GM12875 (cell line): Measurements from ENCODE around the gene DDI2.
"Not testable (repeated sequence)": the region's sequence is repeated elsewhere in the genome, so short reads cannot be mapped to it uniquely, and the experiment has no call there.

Experiments used
- H3K4me3 ChIP-seq: one replicate; pipeline ENCODE4 v1.5.1; 2011; ENCODE audit warnings: low read depth, low read length, control low read depth
- TF ChIP-seq, protein P1 (sequence below): IDR thresholded peaks from 2 replicates; pipeline ENCODE4 v1.5.1; 2011; ENCODE audit warnings: low read depth, mild to moderate bottlenecking, control low read depth, inconsistent platforms, low read length, moderate library complexity, borderline replicate concordance; ENCODE audit not compliant: insufficient read depth

Gene DDI2

DNA sequence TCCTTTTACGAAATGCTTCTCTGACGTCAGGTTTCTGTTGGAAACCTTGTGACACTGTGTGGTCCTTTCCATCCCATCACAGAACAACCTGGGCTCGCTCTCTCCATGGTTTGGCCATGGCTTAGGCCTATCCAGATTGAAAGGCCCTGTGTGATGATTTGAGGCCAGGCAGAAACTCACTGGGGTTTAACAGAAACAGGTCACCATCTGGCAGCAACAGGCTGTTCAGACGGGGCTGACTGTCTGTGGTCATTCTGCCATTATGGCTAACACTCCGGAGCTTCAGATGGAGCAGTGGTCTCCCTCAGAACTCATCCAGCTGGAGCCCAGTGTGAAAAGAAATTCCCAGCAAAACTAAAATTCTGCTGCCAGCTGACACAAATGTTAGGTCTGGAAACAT is 76.1 kb downstream of the DDI2 start:
- no peak overlapping the region for H3K4me3 ChIP-seq
- TF ChIP-seq, protein P1, sequence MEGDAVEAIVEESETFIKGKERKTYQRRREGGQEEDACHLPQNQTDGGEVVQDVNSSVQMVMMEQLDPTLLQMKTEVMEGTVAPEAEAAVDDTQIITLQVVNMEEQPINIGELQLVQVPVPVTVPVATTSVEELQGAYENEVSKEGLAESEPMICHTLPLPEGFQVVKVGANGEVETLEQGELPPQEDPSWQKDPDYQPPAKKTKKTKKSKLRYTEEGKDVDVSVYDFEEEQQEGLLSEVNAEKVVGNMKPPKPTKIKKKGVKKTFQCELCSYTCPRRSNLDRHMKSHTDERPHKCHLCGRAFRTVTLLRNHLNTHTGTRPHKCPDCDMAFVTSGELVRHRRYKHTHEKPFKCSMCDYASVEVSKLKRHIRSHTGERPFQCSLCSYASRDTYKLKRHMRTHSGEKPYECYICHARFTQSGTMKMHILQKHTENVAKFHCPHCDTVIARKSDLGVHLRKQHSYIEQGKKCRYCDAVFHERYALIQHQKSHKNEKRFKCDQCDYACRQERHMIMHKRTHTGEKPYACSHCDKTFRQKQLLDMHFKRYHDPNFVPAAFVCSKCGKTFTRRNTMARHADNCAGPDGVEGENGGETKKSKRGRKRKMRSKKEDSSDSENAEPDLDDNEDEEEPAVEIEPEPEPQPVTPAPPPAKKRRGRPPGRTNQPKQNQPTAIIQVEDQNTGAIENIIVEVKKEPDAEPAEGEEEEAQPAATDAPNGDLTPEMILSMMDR = no peak

DNA sequence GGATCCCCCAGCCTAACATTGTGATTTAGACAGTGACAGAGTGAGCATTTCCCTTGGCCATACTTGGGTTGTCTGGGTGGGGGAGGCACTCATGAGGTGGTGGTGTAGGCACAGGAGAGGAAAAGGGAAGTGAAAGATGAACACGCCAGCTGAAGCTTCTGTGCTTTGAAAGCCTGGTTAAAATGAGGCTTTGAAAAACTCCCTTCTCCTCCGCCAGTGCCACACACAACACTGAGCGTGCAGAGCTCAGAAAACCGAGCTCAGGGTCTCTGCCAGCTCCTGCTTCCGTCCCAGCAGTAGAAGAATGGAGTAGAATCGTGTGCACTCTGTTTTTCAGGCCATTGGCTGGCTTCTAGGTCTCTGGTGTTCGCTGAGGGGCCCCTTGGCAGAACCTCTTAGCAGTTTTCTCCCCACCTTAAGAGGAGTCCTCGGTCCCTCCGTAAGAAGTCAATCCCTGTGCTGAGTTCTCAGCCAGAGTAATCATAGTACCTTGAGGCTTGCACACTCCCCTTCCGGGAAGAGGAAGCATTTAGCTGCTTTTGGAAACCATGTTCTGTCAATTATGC is 79.8 kb downstream of the DDI2 start:
- H3K4me3 ChIP-seq = peak overlapping the region; percentile 38
- TF ChIP-seq, protein P1 = no peak

DNA sequence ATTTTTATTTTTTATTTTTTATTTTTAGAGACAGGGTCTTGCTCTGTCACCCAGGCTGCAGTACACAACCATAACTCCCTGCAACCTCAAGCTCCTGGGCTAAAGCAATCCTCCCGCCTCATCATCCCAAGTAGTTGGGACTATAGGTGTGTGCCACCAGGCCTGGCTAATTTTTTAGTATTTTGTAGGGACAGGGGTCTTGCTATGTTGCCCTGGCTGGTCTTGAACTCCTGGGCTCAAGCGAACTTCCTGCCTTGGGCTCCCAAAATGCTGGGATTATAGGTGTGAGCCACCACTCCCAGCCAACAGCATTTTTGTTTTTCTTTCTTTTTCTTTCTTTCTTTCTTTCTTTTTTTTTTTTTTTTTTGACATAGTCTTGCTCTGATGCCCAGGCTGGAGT is 80.9 kb downstream of the DDI2 start:
- TF ChIP-seq, protein P1 = no peak
- H3K4me3 ChIP-seq = no peak overlapping the region

DNA sequence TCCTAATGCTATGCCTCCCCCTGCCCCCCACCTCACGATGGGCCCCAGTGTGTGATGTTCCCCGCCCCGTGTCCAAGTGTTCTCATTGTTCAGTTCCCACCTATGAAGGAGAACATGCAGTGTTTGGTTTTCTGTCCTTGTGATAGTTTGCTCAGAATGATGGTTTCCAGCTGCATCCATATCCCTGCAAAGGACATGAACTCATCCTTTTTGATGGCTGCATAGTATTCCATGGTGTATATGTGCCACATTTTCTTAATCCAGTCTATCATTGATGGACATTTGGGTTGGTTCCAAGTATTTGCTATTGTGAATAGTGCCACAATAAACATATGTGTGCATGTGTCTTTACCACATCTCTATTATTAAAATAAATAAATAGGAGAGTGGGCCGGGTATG is 82.1 kb downstream of the DDI2 start:
- H3K4me3 ChIP-seq = not testable (repeated sequence)

DNA sequence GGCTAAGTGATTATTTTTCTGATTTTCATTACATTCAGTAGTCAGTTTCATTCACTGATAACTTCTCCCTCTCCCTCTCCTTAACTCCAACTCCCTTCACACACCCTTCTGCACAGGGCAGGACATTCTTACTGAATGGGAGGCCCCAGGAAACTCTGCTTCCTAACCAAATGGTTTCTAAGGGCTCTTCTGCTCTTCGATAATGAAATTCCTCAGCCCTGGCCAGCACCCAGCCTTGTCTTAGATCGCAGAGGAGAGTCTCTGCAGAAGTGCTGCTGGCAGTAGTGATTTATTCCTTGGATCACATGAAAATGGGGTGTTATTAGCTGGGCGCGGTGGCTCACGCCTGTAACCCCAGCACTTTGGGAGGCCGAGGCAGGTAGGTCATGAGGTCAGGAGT is 83.2 kb downstream of the DDI2 start:
- H3K4me3 ChIP-seq = no peak overlapping the region
- TF ChIP-seq, protein P1 = no peak

DNA sequence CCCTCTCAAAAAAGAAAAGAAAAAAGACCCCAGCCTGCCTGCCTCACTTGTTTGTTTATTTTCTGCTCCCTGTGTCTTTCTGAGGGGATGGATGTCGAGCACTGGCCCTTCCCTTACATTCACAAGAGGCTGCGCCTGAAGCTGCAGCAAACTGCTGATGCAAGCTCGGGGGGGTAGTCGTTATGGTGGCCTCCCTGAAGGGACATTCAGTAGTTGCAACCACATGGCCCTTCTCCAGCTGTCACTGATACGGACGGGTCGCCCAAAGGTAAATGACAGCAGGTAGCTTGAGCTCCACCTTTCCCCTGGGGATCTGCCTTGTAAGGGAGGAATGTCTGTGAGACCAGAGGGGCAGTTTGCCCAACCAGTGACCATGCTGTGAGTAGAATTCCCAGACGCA is 84.5 kb downstream of the DDI2 start:
- TF ChIP-seq, protein P1 = no peak
- no peak overlapping the region for H3K4me3 ChIP-seq

DNA sequence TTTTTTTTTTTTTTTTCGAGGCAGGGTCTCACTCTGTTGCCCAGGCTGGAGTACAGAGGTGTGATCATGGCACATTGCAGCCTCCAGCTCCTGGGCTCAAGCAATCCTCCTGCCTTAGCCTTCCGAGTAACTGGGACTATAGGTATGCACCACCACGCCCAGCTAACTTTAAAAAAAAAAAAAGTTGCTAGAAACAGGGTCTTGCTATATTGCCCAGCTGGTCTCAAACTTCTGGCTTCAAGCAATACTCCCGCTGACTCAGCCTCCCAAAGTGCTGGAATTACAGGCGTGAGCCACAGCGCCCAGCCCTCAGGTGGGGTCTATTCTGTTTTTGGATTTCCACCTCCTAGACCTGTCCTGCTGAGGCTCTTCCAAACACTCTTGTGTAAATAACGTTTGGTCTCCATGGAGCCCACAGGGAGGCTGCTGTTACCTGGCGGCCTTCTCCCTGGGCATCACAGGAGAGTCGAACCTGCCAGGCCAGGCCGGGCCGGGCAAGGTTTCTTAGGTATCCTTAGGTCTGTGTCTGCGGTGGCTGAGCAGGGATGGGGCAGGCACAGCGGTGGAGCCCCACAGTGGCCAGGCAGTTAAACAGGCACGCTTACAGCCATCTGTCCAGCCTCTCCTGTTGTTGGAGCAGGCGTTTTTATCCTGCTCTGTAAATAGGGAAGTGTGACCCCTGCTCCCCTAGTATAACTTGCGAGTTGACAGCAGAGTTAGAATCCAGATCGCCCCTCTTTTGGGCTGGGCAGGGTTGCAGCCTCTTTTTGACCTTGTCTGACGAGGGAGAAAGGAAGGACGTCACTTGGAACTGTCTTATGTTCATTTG is 85.7 kb downstream of the DDI2 start:
- TF ChIP-seq, protein P1 = no peak
- H3K4me3 ChIP-seq = no peak overlapping the region
